Measurements from ENCODE around the gene MYH10.
"Not testable (repeated sequence)": the region's sequence is repeated elsewhere in the genome, so short reads cannot be mapped to it uniquely, and the experiment has no call there.

Gene MYH10

DNA sequence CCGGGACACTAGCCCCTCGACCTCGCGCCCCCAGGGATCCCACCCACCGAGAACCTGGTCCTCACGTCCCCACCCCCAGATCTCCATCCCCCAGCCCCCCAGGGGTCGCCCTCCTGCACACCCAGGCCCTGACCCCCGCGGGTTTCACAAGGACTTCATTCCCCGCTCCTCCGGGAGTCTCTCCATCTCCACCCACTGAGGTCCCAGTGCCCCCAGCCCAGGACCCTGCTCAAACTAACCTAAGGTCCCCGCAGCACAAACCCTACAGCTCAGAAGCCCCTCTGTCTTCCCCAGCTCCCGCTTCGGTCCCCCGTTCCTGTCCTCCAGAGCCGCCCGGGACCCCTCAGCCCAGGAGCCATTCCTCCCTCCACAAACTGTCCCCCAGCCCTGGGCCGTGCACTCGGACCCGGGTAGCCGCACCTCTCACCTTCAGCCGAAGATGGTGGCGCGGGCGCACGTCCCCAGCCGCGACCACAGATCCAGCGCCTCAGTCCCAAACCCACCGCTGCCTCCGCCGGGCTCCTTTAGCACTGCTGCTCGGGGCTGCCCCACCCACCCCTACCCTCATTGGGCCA, at the start of gene MYH10:
Gene MYH10 (minus strand): TSS at position 499 of the 575 bp plus-strand sequence. CDS start 7,479 bp downstream, outside the sequence.
- ATAC-seq = no peak
- no peak for DNase-seq

- no peak for DNase-seq
- no peak for ATAC-seq
These were observed 48.6 kb upstream of the MYH10 start for GRCh38 chr17:8679126-8679525.

DNA sequence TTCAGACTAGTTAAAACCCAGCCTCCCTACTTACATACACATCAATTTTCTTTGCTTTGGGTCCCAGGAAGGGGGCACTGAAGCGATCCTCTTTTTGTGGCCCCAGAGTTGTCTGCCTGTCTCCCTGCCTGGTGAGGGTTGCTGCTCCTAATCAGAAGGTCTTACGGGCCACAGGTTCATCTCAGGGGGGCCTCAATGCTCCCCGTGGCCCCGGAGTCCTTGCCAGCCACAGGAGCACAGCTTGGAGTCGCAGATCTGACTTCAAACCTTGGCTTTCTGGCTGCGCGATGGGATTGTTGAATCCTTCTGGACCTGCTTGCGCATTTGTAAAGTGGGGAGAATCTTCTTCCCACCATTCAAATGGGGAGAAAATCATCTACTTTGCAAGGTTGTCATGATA, 44.8 kb upstream of the MYH10 start:
- ATAC-seq (no peak), DNase-seq (no peak)

DNA sequence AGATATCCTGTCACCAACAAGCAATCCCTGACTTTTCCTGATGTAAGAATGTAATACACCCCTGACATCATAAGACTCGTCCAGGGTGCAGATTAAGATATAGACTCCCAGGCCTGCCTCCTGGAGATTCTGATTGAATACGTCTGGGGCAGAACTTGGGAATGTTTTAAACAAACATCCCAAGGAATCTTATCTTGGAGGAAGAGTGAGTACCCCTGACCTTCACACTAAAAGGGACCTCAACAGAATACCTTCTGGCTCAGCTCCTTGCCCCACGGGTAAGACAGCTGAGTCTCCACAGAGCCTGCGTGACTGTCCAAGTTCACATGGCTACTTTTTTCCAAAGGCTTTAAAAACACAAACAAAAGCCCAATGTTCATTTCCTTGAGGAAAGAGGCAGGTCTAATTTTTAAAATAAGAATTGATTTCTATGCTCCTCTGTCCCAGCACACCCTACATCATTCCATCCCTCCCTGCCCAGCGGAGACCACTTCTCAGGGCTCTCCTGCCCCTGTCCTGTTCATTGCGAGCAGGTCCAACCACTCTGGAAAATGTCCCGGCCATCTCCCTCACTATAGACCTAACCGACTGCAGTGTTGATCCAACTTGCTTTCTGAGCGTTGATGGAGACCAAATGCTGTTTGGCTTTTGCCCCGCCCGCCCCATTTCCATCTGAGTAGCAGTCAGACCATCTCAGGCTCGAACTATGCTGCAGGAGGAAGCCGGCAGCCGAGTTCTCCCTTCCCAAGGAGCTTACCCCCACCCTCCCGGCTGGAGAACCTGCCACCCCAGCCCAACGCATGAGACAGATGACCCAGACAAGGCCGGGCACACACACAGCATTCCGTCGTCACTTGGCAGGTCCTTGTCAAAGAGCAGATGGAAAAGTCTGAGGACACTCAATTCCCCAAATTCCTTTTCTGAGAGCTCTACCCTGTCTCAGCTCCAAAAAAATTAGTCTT, 44.1 kb upstream of the MYH10 start:
- no peak for DNase-seq
- ATAC-seq = no peak

- no peak for DNase-seq
- ATAC-seq = no peak
These were observed 43.1 kb upstream of the MYH10 start for GRCh38 chr17:8673612-8674011.

GRCh38 chr17:8672326-8672725, 41.8 kb upstream of the MYH10 start:
- DNase-seq = no peak
- no peak for ATAC-seq

- ATAC-seq = no peak
- no peak for DNase-seq
These were observed 39.9 kb upstream of the MYH10 start for GRCh38 chr17:8670421-8670820.

DNA sequence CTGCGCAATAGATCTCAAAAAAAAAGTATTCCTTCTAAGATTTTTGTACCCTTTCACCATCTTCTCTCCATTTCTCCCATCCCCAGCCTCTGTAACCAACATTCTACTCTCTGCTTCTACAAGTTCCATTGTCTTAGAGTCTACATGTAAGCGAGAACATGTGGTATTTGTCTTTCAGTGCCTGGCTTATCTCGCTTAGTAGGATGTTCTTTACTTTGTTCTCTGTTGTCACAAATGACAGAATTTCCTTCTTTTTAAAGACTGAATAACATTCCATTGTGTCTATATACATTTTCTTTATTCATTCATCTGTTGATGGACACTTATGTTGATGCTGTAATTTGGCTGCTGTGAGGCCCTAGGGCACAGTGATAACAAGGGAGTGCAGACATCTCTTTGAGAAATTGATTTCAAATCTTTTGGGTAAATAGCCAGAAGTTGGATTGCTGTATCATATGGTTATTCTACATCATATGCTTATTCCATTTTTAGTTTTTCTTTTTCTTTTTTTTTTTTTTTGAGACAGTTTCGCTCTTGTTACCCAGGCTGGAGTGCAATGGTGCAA, 37.7 kb upstream of the MYH10 start:
- no peak for DNase-seq
- no peak for ATAC-seq

- no peak for ATAC-seq
- no peak for DNase-seq
These were observed 36.9 kb upstream of the MYH10 start for GRCh38 chr17:8667421-8667820.

GRCh38 chr17:8665684-8666083, 35.2 kb upstream of the MYH10 start:
- ATAC-seq (no peak), DNase-seq (no peak)

- ATAC-seq (no peak), DNase-seq (no peak)
These were observed 34.1 kb upstream of the MYH10 start for GRCh38 chr17:8664456-8665126.

DNA sequence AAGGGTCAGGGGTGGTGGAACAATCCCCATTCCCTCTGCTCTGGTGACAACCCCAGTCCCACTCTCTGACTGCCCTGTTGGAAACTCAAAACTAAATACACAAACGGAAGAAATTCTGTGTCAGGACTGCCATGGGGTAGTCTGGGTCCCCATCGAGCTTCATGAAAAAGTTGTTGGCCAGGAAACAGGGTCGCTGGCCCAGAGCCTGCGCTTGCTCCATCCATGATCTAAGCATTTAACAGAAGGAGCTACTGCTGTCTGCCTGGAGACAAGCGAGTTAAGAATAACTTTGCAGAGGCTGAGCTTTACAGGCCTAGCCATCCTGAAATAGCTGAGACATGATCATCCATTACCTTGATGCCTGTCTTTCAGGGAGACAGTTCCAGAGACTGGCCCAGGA, 32.4 kb upstream of the MYH10 start:
- ATAC-seq (no peak), DNase-seq (no peak)

GRCh38 chr17:8662076-8662831, 31.7 kb upstream of the MYH10 start:
- DNase-seq (no peak), ATAC-seq (no peak)

GRCh38 chr17:8660709-8661108, 30.2 kb upstream of the MYH10 start:
- ATAC-seq, DNase-seq: not testable (repeated sequence)

DNA sequence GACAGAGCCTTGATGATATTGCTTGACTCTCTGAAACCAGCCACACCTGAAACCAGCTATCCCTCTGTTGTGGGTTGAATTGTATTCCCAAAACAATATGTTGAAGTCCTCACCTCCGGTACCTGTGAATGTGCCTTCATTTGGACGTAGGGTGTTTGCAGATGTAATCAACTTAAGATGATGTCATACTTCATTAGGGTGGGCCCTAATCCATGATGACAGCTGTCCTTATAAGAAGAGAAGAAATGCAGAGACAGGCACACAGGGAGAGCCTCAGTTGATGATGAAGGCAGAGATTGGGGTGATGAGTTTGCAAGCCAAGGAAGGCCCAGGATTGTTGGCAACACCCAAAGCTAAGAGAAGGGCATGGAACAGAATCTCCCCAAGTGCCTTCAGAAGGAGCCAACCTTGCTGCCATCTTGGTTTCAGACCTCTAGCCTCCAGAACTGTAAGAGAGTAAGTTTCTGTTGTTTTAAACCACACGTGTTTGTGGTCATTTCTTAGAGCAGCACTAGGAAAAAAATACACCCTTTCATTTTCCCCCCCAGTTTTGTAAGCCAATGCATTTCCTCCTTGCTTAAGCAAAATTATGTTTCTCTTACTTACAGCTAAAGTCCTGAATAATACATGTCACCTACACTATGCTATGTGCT, 29.4 kb upstream of the MYH10 start:
- DNase-seq (no peak), ATAC-seq (no peak)

DNA sequence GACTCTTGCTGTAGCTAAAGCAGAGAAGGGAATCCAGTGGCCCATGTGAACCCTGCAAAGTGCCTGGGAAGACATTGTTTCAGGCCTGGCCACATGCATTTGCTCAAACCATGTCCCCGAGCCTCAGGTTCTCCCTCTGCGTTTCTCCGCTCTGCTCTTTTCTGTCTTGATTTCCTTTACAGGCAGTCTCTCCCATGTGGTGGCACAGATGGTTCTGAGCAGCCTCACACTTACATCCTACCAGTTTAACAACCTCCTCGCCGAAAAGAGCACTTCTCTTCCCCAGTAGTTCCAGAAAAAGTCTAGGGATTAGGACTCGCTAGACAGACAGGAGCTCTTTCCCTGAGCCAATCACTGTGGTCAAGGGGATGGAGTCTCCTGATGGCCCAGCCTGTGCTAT, 28.3 kb upstream of the MYH10 start:
- no peak for ATAC-seq
- no peak for DNase-seq

DNA sequence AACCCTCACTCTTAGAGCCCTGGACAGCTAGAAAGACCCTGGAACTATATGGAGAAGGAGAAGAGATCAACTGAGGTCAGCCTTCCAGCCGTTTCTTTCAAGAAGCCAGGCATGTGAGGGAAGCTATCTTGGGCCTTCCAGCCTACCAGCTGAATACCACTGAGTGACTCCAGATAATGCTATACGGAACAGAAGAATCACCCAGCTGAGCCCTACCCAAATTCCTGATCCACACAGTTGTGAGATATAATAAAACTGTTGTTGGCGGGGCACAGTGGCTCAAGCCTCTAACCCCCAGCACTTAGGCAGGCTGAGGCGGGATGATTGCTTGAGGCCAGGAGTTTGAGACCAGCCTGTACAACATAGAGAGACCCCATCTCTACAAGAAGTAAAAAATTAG, 26.2 kb upstream of the MYH10 start:
- no peak for ATAC-seq
- no peak for DNase-seq

DNA sequence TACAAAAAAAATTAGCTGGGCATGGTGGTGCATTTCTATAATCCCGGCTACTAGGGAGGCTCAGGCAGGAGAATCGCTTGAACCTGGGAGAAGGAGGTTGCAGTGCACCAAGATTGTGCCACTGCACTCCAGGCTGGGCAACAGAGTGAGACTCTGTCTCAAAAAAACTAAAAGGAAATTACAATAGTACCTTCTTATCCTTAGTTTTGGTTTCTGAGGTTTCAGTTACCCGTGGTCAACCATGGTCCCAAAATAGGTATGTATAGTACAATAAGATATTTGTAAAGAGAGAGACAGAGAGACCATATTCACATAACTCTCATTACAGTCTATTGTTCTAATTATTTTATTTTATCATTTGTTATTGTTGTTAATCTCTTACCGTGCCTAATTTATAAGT, 24.3 kb upstream of the MYH10 start:
- no peak for DNase-seq
- ATAC-seq = no peak

DNA sequence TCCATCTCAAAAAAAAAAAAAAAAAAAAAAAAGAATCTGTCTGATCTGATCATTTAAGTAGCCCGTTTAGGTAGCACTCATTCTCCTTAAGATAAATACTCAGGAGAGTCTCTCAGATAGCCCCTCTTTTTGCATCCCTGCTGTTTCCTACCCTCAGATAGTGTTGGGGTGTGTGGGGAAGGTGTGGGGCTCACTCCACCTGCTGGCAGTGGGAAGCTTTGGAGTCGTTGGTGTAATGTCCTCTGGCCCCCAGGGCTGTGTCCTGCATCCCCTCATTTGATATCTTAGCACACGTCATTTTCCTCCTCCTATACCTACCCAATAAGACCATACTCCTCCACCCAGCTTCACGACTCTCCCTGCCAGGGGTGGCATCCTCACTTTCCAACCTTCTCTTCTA, 20.5 kb upstream of the MYH10 start:
- ATAC-seq (no peak), DNase-seq (no peak)

DNA sequence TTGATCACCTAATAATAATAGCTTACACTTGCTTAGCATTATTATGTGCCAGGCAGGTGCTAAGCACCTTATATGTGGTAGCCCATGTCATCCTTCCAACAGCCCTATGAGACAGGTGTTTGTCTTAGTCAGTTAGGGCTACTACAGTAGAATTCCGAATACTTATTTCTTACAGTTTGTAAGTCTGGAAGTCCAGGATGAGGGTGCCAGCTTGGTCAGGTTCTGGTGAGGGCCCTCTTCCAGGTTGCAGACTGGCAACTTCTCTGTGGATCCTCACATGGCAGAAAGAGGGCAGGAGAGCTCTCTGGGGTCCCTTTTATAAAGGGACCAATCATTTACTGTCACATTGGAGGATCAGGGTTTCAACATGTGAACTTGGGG, 19.6 kb upstream of the MYH10 start:
- ATAC-seq (no peak), DNase-seq (no peak)
